HCT116 (cell line): Measurements from ENCODE around the gene TIMM29. TPM values are rescaled to one million over a fixed set of nuclear protein-coding genes. Genes with fewer than 3 reads are reported as not detected.

Experiments
- ATAC-seq: fragments of 200-7000 bp; cut with Tn5 transposase; 2 replicates; pipeline ENCODE4 v1.9.1; 2020; ENCODE audit warnings: mild to moderate bottlenecking, moderate library complexity
- BruUV-seq: library from RNA; stranded (reverse); fragments of 400-500 nt; replicated peaks from 2 replicates; lab custom pipeline; 2021; lab: Mats Ljungman, UMichigan
- CTCF ChIA-PET: fragments of 300-600 bp; sonication (Branson Sonifier 250); formaldehyde crosslinking; loops from one replicate; lab custom pipeline; 2021; ENCODE audit warnings: antibody characterized with exemption; lab: Charles Lee
- POLR2A ChIA-PET: fragments of 300-600, 350-600 bp; sonication (Branson Sonifier 250); formaldehyde crosslinking; loops from one replicate; lab custom pipeline; 2021; ENCODE audit warnings: antibody characterized with exemption; lab: Charles Lee
- RAD21 ChIA-PET, 2 experiments: fragments of 300-600 bp; sonication (Branson Sonifier 250); formaldehyde crosslinking; loops; one replicate each; lab custom pipeline; 2023; ENCODE audit warnings: low total read pairs in 2 of 2; ENCODE audit not compliant: uncharacterized antibody in 2 of 2, unreplicated experiment in 2 of 2, low non-redundant PET in 1 of 2; lab: Charles Lee
- DNase-seq: peaks from one replicate; pipeline ENCODE4 v3.0.0-alpha.2; 2010; ENCODE audit warnings: low read depth, low spot score
- H2AFZ ChIP-seq: fragments of 200-600 bp; shearing (Covaris generic), sonication (generic); 2 replicates; pipeline ENCODE4 v1.6.1; 2017; ENCODE audit warnings: low read depth, mixed run types, mixed read lengths, antibody characterized with exemption, low read length; ENCODE audit not compliant: poor library complexity, severe bottlenecking
- H3K27ac ChIP-seq: 2 replicates; pipeline ENCODE4 v1.5.1; 2012; ENCODE audit warnings: low read depth, low read length
- H3K27me3 ChIP-seq: fragments of 200-600 bp; sonication (generic); 2 replicates; pipeline ENCODE4 v1.6.1; 2016; ENCODE audit warnings: mixed run types, low read length, mixed read lengths; ENCODE audit not compliant: insufficient read depth
- H3K36me3 ChIP-seq, 2 experiments: fragments of 200-500 bp in 1 of 2; fragments of 200-600 bp in 1 of 2; sonication (Bioruptor generic) in 1 of 2; sonication (generic) in 1 of 2; 2 replicates each; pipeline versions ENCODE4 v1.5.1 to v1.6.1; 2014 to 2016; ENCODE audit warnings: low read length in 2 of 2, inconsistent platforms in 1 of 2, mixed read lengths in 1 of 2, mixed run types in 1 of 2; ENCODE audit not compliant: insufficient read depth in 2 of 2, control insufficient read depth in 1 of 2
- H3K4me1 ChIP-seq, 2 experiments: fragments of 200-600 bp in 1 of 2; sonication (generic) in 1 of 2; 2 replicates each; pipeline versions ENCODE4 v1.5.1 to v1.6.1; 2012 to 2017; ENCODE audit warnings: low read length in 2 of 2, inconsistent platforms in 1 of 2, mild to moderate bottlenecking in 1 of 2, mixed read lengths in 1 of 2, mixed run types in 1 of 2, moderate library complexity in 1 of 2; ENCODE audit not compliant: insufficient read depth in 2 of 2, control insufficient read depth in 1 of 2
- H3K4me2 ChIP-seq: fragments of 200-600 bp; sonication (generic); 2 replicates; pipeline ENCODE4 v1.6.1; 2017; ENCODE audit warnings: mixed run types, low read length, mixed read lengths
- H3K4me3 ChIP-seq, 2 experiments: fragments of 200-600 bp in 1 of 2; sonication (generic) in 1 of 2; replicated peaks in 1 of 2; 2 replicates each; pipeline ENCODE4 v1.5.1; 2011 to 2016; ENCODE audit warnings: low read length in 2 of 2, control low read depth in 1 of 2, low read depth in 1 of 2, mild to moderate bottlenecking in 1 of 2, mixed read lengths in 1 of 2, mixed run types in 1 of 2
- H3K79me2 ChIP-seq: fragments of 200-600 bp; sonication (generic); 2 replicates; pipeline ENCODE4 v1.6.1; 2017; ENCODE audit warnings: mild to moderate bottlenecking, mixed run types, low read length, moderate library complexity, mixed read lengths; ENCODE audit not compliant: insufficient read depth
- H3K9ac ChIP-seq: fragments of 200-600 bp; sonication (generic); 2 replicates; pipeline ENCODE4 v1.6.1; 2016; ENCODE audit warnings: low read length, mixed read lengths
- H3K9me2 ChIP-seq: fragments of 200-600 bp; sonication (generic), shearing (Covaris generic); 2 replicates; pipeline ENCODE4 v1.6.1; 2017; ENCODE audit warnings: mixed run types, mild to moderate bottlenecking, moderate library complexity; ENCODE audit not compliant: insufficient read depth
- H3K9me3 ChIP-seq, 2 experiments: fragments of 200-500 bp in 1 of 2; fragments of 200-600 bp in 1 of 2; sonication (Bioruptor generic) in 1 of 2; sonication (generic) in 1 of 2; 2 replicates each; pipeline ENCODE4 v1.6.1; 2014 to 2017; ENCODE audit warnings: low read length in 2 of 2, mixed read lengths in 2 of 2, inconsistent platforms in 1 of 2, low read depth in 1 of 2, mild to moderate bottlenecking in 1 of 2, mixed run types in 1 of 2, moderate library complexity in 1 of 2; ENCODE audit not compliant: control insufficient read depth in 1 of 2, insufficient read depth in 1 of 2
- H4K20me1 ChIP-seq: fragments of 200-600 bp; sonication (generic), shearing (Covaris generic); 2 replicates; pipeline ENCODE4 v1.6.1; 2017; ENCODE audit warnings: mixed run types, mild to moderate bottlenecking, moderate library complexity; ENCODE audit not compliant: insufficient read depth
- ATF3 ChIP-seq: IDR thresholded peaks from 2 replicates; pipeline ENCODE4 v1.6.1; 2012
- CBX3 ChIP-seq: IDR thresholded peaks from 2 replicates; pipeline ENCODE4 v1.6.1; 2012; ENCODE audit warnings: low read depth
- CEBPB ChIP-seq: IDR thresholded peaks from 2 replicates; pipeline ENCODE4 v1.6.1; 2012; ENCODE audit warnings: low read depth
- EZH2 ChIP-seq: fragments of 200-600 bp; sonication (generic); IDR thresholded peaks from 2 replicates; pipeline ENCODE4 v1.6.1; 2017; ENCODE audit warnings: antibody characterized with exemption, mixed run types
- JUND ChIP-seq: IDR thresholded peaks from 2 replicates; pipeline ENCODE4 v1.6.1; 2012
- POLR2A ChIP-seq: IDR thresholded peaks from 2 replicates; pipeline ENCODE4 v1.7.0; 2011; ENCODE audit warnings: borderline replicate concordance; ENCODE audit not compliant: insufficient read depth, insufficient read length; ENCODE audit errors: extremely low read depth
- RAD21 ChIP-seq: IDR thresholded peaks from 2 replicates; pipeline ENCODE4 v1.6.1; 2012; ENCODE audit warnings: low read depth, mild to moderate bottlenecking
- SP1 ChIP-seq: IDR thresholded peaks from 2 replicates; pipeline ENCODE4 v1.6.1; 2012; ENCODE audit warnings: low read depth
- SRF ChIP-seq: IDR thresholded peaks from 2 replicates; pipeline ENCODE4 v1.6.1; 2012; ENCODE audit warnings: low read depth
- ZBTB33 ChIP-seq: IDR thresholded peaks from 2 replicates; pipeline ENCODE4 v1.6.1; 2011; ENCODE audit warnings: mild to moderate bottlenecking, low read length, moderate library complexity; ENCODE audit not compliant: insufficient replicate concordance; ENCODE audit errors: extremely low read depth
- ZNF274 ChIP-seq: fragments of 200-500 bp; sonication (Bioruptor generic); IDR thresholded peaks from 2 replicates; pipeline ENCODE4 v1.6.1; 2014; ENCODE audit warnings: mild to moderate bottlenecking, low read depth, low read length, inconsistent platforms
- intact Hi-C: fragments of 100-400 bp; cut with micrococcal nuclease; formaldehyde crosslinking; loops from 2 replicates; pipeline ENCODE4 v1.10.0; 2022
- total RNA-seq: library from RNA; stranded (reverse); gene quantifications from one replicate; pipeline ENCODE4 v1.2.1, GENCODE V29; 2021; ENCODE audit not compliant: unreplicated experiment

Gene TIMM29
- total RNA-seq, 1 experiment from 2014 or later, result 20.3 TPM

GRCh38 chr19:10891405-10892086 lies 37.1 kb upstream of the TIMM29 start:
- Histone ChIP-seq H3K4me2 (no peak overlapping the region), H3K9me2 (no peaks in the 10 kb centered on the region), H2AFZ (no peak overlapping the region), H3K9ac (no peak overlapping the region), H3K27ac (no peak overlapping the region), H3K9me3 (no peaks in the 10 kb centered on the region), H3K4me3 (no peak overlapping the region), H3K27me3 (no peaks in the 10 kb centered on the region), H3K79me2 (peaks cover 91% of the 10 kb centered on the region)
- RAD21 ChIA-PET, result no interaction called here
- CTCF ChIA-PET, result no interaction called here
- POLR2A ChIA-PET, result no interaction called here
- no peak for ATAC-seq
- DNase-seq, result no peak
- TF ChIP-seq EZH2, result no peak
- no peak for TF ChIP-seq CEBPB
- no peak for TF ChIP-seq ZNF274
- TF ChIP-seq JUND, result no peak
- no peak for TF ChIP-seq ATF3
- no peak for TF ChIP-seq POLR2A
- no peak for TF ChIP-seq SP1
- TF ChIP-seq ZBTB33, result no peak
- TF ChIP-seq RAD21, result no peak
- TF ChIP-seq CBX3, result no peak
- TF ChIP-seq SRF, result no peak
- TF ChIP-seq, all 23 proteins: peak for 0
- BruUV-seq, result no TSS peak
- intact Hi-C loops, result no loop called here
- Histone ChIP-seq H4K20me1 (no peaks in the 10 kb centered on the region), H3K4me1 (peaks cover 11 to 21% of the 10 kb centered on the region in 2 experiments), H3K36me3 (no peaks in the 10 kb centered on the region)
